HepG2 (cell line): ENCODE measurements around the gene EGFL8. TPM values are rescaled to one million over a fixed set of nuclear protein-coding genes. Genes with fewer than 3 reads are reported as not detected.

ENCODE experiments used
- ATRX ChIP-seq: sonication (generic); formaldehyde crosslinking; IDR thresholded peaks from 2 replicates; pipeline ENCODE4 v1.4.0; 2020; ENCODE audit warnings: missing genetic modification reagents, borderline replicate concordance
- HOXA7 ChIP-seq: sonication (generic); formaldehyde crosslinking; IDR thresholded peaks from 2 replicates; pipeline ENCODE4 v1.8.1; 2022; ENCODE audit warnings: mild to moderate bottlenecking, missing genetic modification reagents, moderate library complexity
- MEIS1 ChIP-seq: sonication (generic); formaldehyde crosslinking; IDR thresholded peaks from 2 replicates; pipeline ENCODE4 v1.9.0; 2021; ENCODE audit warnings: mild to moderate bottlenecking, missing genetic modification reagents, moderate library complexity, borderline replicate concordance
- MXD4 ChIP-seq: IDR thresholded peaks from 2 replicates; pipeline ENCODE4 v1.6.1; 2016; ENCODE audit warnings: mild to moderate bottlenecking, missing biosample characterization, missing genetic modification reagents
- MZF1 ChIP-seq: sonication (generic); formaldehyde crosslinking; IDR thresholded peaks from 2 replicates; pipeline ENCODE4 v1.8.1; 2023; ENCODE audit warnings: mild to moderate bottlenecking, missing genetic modification reagents, borderline replicate concordance
- POLR2AphosphoS5 ChIP-seq: IDR thresholded peaks from 2 replicates; pipeline ENCODE4 v1.6.1; 2012; ENCODE audit warnings: low read depth, low read length
- RORA ChIP-seq: sonication (generic); formaldehyde crosslinking; IDR thresholded peaks from 2 replicates; pipeline ENCODE4 v1.5.0; 2020; ENCODE audit warnings: mild to moderate bottlenecking, missing genetic modification reagents, moderate library complexity
- SP140L ChIP-seq: sonication (generic); formaldehyde crosslinking; IDR thresholded peaks from 2 replicates; pipeline ENCODE4 v1.4.0; 2020; ENCODE audit warnings: missing genetic modification reagents, borderline replicate concordance
- YEATS2 ChIP-seq: sonication (generic); formaldehyde crosslinking; IDR thresholded peaks from 2 replicates; pipeline ENCODE4 v1.4.0; 2020; ENCODE audit warnings: missing genetic modification reagents, borderline replicate concordance
- ZFP36 ChIP-seq: fragments of 150-350 bp; IDR thresholded peaks from 2 replicates; pipeline ENCODE4 v1.6.1; 2018; ENCODE audit warnings: borderline replicate concordance, low read length, low read depth; ENCODE audit not compliant: partially characterized antibody
- ZFP37 ChIP-seq: sonication (generic); formaldehyde crosslinking; IDR thresholded peaks from 2 replicates; pipeline ENCODE4 v1.4.0; 2020; ENCODE audit warnings: missing genetic modification reagents, borderline replicate concordance
- ZFYVE20 ChIP-seq: sonication (generic); formaldehyde crosslinking; IDR thresholded peaks from 2 replicates; pipeline ENCODE4 v1.8.0; 2023; ENCODE audit warnings: low read depth, mild to moderate bottlenecking, moderate library complexity, missing genetic modification reagents, borderline replicate concordance
- ZKSCAN8 ChIP-seq: IDR thresholded peaks from 2 replicates; pipeline ENCODE4 v1.6.1; 2016; ENCODE audit warnings: borderline replicate concordance, missing genetic modification reagents, missing compliant biosample characterization
- ZNF121 ChIP-seq: sonication (generic); formaldehyde crosslinking; IDR thresholded peaks from 2 replicates; pipeline ENCODE4 v1.5.0; 2020; ENCODE audit warnings: mild to moderate bottlenecking, missing genetic modification reagents
- ZNF138 ChIP-seq: sonication (generic); formaldehyde crosslinking; IDR thresholded peaks from 2 replicates; pipeline ENCODE4 v1.5.0; 2020; ENCODE audit warnings: mild to moderate bottlenecking, low read depth, missing genetic modification reagents
- ZNF296 ChIP-seq: sonication (generic); formaldehyde crosslinking; conservative IDR thresholded peaks from 2 replicates; pipeline ENCODE4 v1.5.0; 2020; ENCODE audit warnings: mild to moderate bottlenecking, missing genetic modification reagents
- polyA plus RNA-seq, 8 experiments: library from polyadenylated mRNA; depleted of rRNA in 3 of 8; stranded (reverse) in 7 of 8; unstranded in 1 of 8; fragments of >200 nt; fragmentation: Illumina TruSeq in 4 of 8; extraction: Trizol in 4 of 8; gene quantifications; 2 replicates each; pipeline versions ENCODE4 v1.2.1 to v1.2.3, GENCODE V29; 2011 to 2016; ENCODE audit warnings: low read depth in 4 of 8, missing spikeins in 1 of 8, mixed read lengths in 1 of 8; ENCODE audit not compliant: insufficient read depth in 1 of 8
- total RNA-seq, 5 experiments: library from RNA; depleted of rRNA; stranded (reverse); fragments of >200 nt; fragmentation: Illumina TruSeq; extraction: Trizol; gene quantifications; 2 replicates each; pipeline ENCODE4 v1.2.3, GENCODE V29; 2016; ENCODE audit warnings: low read depth in 1 of 5
- TF ChIP-seq, protein P1 (sequence below): sonication (generic); formaldehyde crosslinking; IDR thresholded peaks from 2 replicates; pipeline ENCODE4 v1.5.1; 2020; ENCODE audit warnings: mild to moderate bottlenecking, missing genetic modification reagents, borderline replicate concordance
- TF ChIP-seq, protein P2 (sequence below): sonication (generic); formaldehyde crosslinking; IDR thresholded peaks from 2 replicates; pipeline ENCODE4 v1.9.0; 2021; ENCODE audit warnings: missing genetic modification reagents, borderline replicate concordance
- TF ChIP-seq, protein P3 (sequence below): conservative IDR thresholded peaks from 2 replicates; pipeline ENCODE4 v1.6.1; 2018; ENCODE audit warnings: missing genetic modification reagents
- TF ChIP-seq, protein P4 (sequence below): sonication (generic); formaldehyde crosslinking; IDR thresholded peaks from 2 replicates; pipeline ENCODE4 v1.5.1; 2020; ENCODE audit warnings: mild to moderate bottlenecking, missing genetic modification reagents, moderate library complexity

The EGFL8 gene
- total and polyA plus RNA-seq, 2 of the 13 experiments (the other 11 are each of a cell fraction or from before 2014, with no cell fraction given), result 10.0 to 11.5 TPM

DNA sequence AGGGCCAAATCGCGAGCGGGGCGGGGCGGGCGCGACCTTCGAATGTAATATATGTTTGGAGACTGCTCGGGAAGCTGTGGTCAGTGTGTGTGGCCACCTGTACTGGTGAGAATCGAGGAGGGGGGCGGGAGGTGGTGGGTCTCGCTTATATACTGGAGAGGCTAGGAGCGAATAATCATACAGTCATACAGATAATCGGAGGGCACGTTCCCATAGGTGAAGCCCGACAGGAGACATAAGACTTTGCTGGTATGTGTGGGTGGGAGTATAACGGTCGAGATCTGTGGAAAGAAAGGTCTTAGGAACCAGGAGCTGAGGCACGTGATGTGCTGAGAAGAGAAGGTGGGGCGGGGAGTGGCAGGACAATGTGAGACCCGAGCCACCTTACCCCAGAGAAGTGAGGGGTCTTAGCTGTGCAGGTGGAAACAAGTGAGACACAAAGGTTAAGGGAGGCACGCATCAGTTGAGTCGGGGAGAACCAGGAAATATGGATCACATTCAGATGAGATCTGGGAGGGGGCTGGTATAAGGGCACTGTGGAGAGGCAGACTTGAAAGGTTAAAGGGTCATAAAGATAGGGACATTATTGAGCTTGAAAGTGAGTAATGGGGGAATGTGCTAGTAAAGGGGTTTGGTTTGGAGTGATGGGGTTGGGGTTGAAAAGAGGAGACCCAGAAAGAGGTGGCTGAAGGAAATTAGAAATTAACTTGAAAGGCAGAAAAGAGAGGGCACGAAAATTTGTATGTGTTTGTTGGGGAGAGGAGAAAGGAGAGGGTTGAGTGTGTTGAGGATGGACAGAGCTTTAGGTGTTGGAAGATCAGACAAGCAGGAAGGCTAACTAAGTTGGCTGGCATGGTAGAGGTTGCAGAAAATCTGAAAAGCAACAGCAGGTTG lies 14.4 kb downstream of the EGFL8 start (continued):
- TF ChIP-seq, protein P1, sequence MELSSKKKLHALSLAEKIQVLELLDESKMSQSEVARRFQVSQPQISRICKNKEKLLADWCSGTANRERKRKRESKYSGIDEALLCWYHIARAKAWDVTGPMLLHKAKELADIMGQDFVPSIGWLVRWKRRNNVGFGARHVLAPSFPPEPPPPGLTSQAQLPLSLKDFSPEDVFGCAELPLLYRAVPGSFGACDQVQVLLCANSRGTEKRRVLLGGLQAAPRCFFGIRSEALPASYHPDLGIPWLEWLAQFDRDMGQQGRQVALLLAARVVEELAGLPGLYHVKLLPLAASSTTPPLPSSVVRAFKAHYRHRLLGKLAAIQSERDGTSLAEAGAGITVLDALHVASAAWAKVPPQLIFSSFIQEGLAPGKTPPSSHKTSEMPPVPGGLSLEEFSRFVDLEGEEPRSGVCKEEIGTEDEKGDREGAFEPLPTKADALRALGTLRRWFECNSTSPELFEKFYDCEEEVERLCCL (CRISPR knock-in tag), result no peak
- TF ChIP-seq, protein P2, sequence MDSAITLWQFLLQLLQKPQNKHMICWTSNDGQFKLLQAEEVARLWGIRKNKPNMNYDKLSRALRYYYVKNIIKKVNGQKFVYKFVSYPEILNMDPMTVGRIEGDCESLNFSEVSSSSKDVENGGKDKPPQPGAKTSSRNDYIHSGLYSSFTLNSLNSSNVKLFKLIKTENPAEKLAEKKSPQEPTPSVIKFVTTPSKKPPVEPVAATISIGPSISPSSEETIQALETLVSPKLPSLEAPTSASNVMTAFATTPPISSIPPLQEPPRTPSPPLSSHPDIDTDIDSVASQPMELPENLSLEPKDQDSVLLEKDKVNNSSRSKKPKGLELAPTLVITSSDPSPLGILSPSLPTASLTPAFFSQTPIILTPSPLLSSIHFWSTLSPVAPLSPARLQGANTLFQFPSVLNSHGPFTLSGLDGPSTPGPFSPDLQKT (CRISPR knock-in tag), result no peak
- no peak for TF ChIP-seq RORA (CRISPR knock-in tag)
- no peak for TF ChIP-seq ZKSCAN8
- TF ChIP-seq MEIS1 (CRISPR knock-in tag), result no peak
- no peak for TF ChIP-seq YEATS2 (CRISPR knock-in tag)
- no peak for TF ChIP-seq HOXA7 (CRISPR knock-in tag)
- TF ChIP-seq ZNF138 (CRISPR knock-in tag), result no peak
- TF ChIP-seq, protein P3, sequence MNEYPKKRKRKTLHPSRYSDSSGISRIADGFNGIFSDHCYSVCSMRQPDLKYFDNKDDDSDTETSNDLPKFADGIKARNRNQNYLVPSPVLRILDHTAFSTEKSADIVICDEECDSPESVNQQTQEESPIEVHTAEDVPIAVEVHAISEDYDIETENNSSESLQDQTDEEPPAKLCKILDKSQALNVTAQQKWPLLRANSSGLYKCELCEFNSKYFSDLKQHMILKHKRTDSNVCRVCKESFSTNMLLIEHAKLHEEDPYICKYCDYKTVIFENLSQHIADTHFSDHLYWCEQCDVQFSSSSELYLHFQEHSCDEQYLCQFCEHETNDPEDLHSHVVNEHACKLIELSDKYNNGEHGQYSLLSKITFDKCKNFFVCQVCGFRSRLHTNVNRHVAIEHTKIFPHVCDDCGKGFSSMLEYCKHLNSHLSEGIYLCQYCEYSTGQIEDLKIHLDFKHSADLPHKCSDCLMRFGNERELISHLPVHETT, result no peak
- 0 out of 2 replicates have a peak, but pooled peaks have one; percentile 45 for TF ChIP-seq ZNF296 (CRISPR knock-in tag)
- TF ChIP-seq MZF1 (CRISPR knock-in tag), result no peak
- no peak for TF ChIP-seq ZFYVE20 (CRISPR knock-in tag)
- no peak for TF ChIP-seq SP140L (CRISPR knock-in tag)
- TF ChIP-seq ZFP36, result no peak
- TF ChIP-seq, protein P4, sequence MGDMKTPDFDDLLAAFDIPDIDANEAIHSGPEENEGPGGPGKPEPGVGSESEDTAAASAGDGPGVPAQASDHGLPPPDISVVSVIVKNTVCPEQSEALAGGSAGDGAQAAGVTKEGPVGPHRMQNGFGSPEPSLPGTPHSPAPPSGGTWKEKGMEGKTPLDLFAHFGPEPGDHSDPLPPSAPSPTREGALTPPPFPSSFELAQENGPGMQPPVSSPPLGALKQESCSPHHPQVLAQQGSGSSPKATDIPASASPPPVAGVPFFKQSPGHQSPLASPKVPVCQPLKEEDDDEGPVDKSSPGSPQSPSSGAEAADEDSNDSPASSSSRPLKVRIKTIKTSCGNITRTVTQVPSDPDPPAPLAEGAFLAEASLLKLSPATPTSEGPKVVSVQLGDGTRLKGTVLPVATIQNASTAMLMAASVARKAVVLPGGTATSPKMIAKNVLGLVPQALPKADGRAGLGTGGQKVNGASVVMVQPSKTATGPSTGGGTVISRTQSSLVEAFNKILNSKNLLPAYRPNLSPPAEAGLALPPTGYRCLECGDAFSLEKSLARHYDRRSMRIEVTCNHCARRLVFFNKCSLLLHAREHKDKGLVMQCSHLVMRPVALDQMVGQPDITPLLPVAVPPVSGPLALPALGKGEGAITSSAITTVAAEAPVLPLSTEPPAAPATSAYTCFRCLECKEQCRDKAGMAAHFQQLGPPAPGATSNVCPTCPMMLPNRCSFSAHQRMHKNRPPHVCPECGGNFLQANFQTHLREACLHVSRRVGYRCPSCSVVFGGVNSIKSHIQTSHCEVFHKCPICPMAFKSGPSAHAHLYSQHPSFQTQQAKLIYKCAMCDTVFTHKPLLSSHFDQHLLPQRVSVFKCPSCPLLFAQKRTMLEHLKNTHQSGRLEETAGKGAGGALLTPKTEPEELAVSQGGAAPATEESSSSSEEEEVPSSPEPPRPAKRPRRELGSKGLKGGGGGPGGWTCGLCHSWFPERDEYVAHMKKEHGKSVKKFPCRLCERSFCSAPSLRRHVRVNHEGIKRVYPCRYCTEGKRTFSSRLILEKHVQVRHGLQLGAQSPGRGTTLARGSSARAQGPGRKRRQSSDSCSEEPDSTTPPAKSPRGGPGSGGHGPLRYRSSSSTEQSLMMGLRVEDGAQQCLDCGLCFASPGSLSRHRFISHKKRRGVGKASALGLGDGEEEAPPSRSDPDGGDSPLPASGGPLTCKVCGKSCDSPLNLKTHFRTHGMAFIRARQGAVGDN (CRISPR knock-in tag), result peak; percentile 3
- TF ChIP-seq MXD4, result peak; percentile 56
- TF ChIP-seq ZFP37 (CRISPR knock-in tag), result 0 out of 2 replicates have a peak, but pooled peaks have one; percentile 71
- no peak for TF ChIP-seq POLR2AphosphoS5
- TF ChIP-seq ZNF121, result no peak
- TF ChIP-seq ATRX, result no peak
